Endothelial cell of umbilical vein (primary cell): ENCODE results near the gene NEMF. TPM values are rescaled to one million over a fixed set of nuclear protein-coding genes. Genes with fewer than 3 reads are reported as not detected.

Experiments used
- BruUV-seq: library from RNA; stranded (reverse); fragments of 400-500 nt; replicated peaks from 2 replicates; lab custom pipeline; 2021; lab: Mats Ljungman, UMichigan
- CTCF ChIA-PET: fragments of 300-600, 350-600 bp; sonication (Branson Sonifier 250); formaldehyde crosslinking; loops from one replicate; lab custom pipeline; 2021; ENCODE audit warnings: antibody characterized with exemption, inconsistent platforms; lab: Charles Lee
- POLR2A ChIA-PET: fragments of 300-600, 350-600 bp; sonication (Branson Sonifier 250); formaldehyde crosslinking; loops from one replicate; lab custom pipeline; 2021; ENCODE audit warnings: antibody characterized with exemption, inconsistent platforms; lab: Charles Lee
- DNase-seq: peaks from one replicate; pipeline ENCODE4 v3.0.0-alpha.2; 2011; ENCODE audit warnings: low read depth, low spot score
- FAIRE-seq: peaks from 2 replicates; lab custom pipeline; 2011; peaks lifted over from hg19 to GRCh38; lab: Jason Lieb, UNC
- H2AFZ ChIP-seq: 2 replicates; pipeline ENCODE4 v1.6.0; 2012; ENCODE audit warnings: low read depth, low read length, control low read depth, inconsistent platforms
- H3K27ac ChIP-seq: 2 replicates; pipeline ENCODE4 v1.5.1; 2011; ENCODE audit warnings: low read depth, mild to moderate bottlenecking, control low read depth, low read length, moderate library complexity; ENCODE audit not compliant: insufficient read depth
- H3K27me3 ChIP-seq, 2 experiments: 2 replicates each; pipeline versions ENCODE4 v1.6.0 to v1.6.1; 2011; ENCODE audit warnings: low read length in 2 of 2, mixed read lengths in 1 of 2; ENCODE audit not compliant: control insufficient read depth in 2 of 2, insufficient read depth in 2 of 2
- H3K36me3 ChIP-seq, 2 experiments: 2 replicates in 1 of 2; 3 replicates in 1 of 2; pipeline ENCODE4 v1.5.1; 2011; ENCODE audit warnings: low read length in 2 of 2, mild to moderate bottlenecking in 1 of 2, moderate library complexity in 1 of 2; ENCODE audit not compliant: control insufficient read depth in 2 of 2, insufficient read depth in 2 of 2; ENCODE audit errors: extremely low read depth in 1 of 2
- H3K4me1 ChIP-seq: 3 replicates; pipeline ENCODE4 v1.5.1; 2011; ENCODE audit warnings: mild to moderate bottlenecking, low read length; ENCODE audit not compliant: control insufficient read depth, insufficient read depth; ENCODE audit errors: extremely low read depth
- H3K4me2 ChIP-seq: 2 replicates; pipeline ENCODE4 v1.6.1; 2011; ENCODE audit warnings: low read length, control low read depth, mixed read lengths; ENCODE audit not compliant: insufficient read depth
- H3K4me3 ChIP-seq, 3 experiments: fragments of 200-600 bp in 1 of 3; sonication (generic), shearing (Covaris generic) in 1 of 3; replicated peaks in 1 of 3; 2 replicates each; pipeline ENCODE4 v1.5.1; 2011 to 2016; ENCODE audit warnings: control low read depth in 3 of 3, low read length in 3 of 3, mild to moderate bottlenecking in 2 of 3, inconsistent platforms in 1 of 3, low read depth in 1 of 3, moderate library complexity in 1 of 3; ENCODE audit not compliant: insufficient read depth in 1 of 3
- H3K79me2 ChIP-seq: 2 replicates; pipeline ENCODE4 v1.6.0; 2012; ENCODE audit warnings: low read length, inconsistent platforms; ENCODE audit not compliant: control insufficient read depth, insufficient read depth
- H3K9ac ChIP-seq: replicated peaks from 2 replicates; pipeline ENCODE3; 2011; ENCODE audit warnings: low read length, control low read depth; ENCODE audit not compliant: insufficient read depth; ENCODE audit errors: extremely low read depth
- H3K9me1 ChIP-seq: replicated peaks from 3 replicates; pipeline ENCODE4 v1.6.0; 2011; ENCODE audit warnings: mild to moderate bottlenecking, low read length; ENCODE audit not compliant: control insufficient read depth, insufficient read depth; ENCODE audit errors: extremely low read depth
- H3K9me3 ChIP-seq: replicated peaks from 2 replicates; pipeline ENCODE4 v1.5.1; 2012; ENCODE audit warnings: low read length, inconsistent platforms; ENCODE audit not compliant: control insufficient read depth, insufficient read depth
- H4K20me1 ChIP-seq: replicated peaks from 2 replicates; pipeline ENCODE3; 2011; ENCODE audit warnings: mild to moderate bottlenecking, low read length; ENCODE audit not compliant: control insufficient read depth, insufficient read depth; ENCODE audit errors: extremely low read depth
- EZH2 ChIP-seq: IDR thresholded peaks from 2 replicates; pipeline ENCODE4 v1.6.1; 2012; ENCODE audit warnings: borderline replicate concordance, low read depth, mild to moderate bottlenecking, moderate library complexity, low read length, inconsistent platforms; ENCODE audit not compliant: severe bottlenecking
- FOS ChIP-seq: IDR thresholded peaks from 2 replicates; pipeline ENCODE4 v1.6.1; 2011; ENCODE audit warnings: mild to moderate bottlenecking, low read length, moderate library complexity, borderline replicate concordance; ENCODE audit not compliant: insufficient read depth
- GATA2 ChIP-seq: IDR thresholded peaks from 2 replicates; pipeline ENCODE4 v1.7.0; 2011; ENCODE audit warnings: low read depth, mild to moderate bottlenecking, moderate library complexity, mixed read lengths, low read length; ENCODE audit not compliant: insufficient read length, insufficient read depth
- JUN ChIP-seq: IDR thresholded peaks from 2 replicates; pipeline ENCODE4 v1.6.1; 2011; ENCODE audit warnings: borderline replicate concordance, low read depth; ENCODE audit not compliant: insufficient read length, insufficient read depth
- MYC ChIP-seq: IDR thresholded peaks from one replicate; pipeline ENCODE4 v1.6.1; 2011; ENCODE audit warnings: mild to moderate bottlenecking, low read depth, low read length
- POLR2A ChIP-seq: IDR thresholded peaks from 2 replicates; pipeline ENCODE4 v1.6.1; 2012; ENCODE audit warnings: low read depth, mild to moderate bottlenecking, control low read depth, low read length
- POLR2AphosphoS5 ChIP-seq: IDR thresholded peaks from 2 replicates; pipeline ENCODE4 v1.6.1; 2012; ENCODE audit warnings: low read depth, mild to moderate bottlenecking, control low read depth, low read length, moderate library complexity; ENCODE audit not compliant: insufficient read depth
- dilution Hi-C: fragments of 300-500 bp; cut with MboI; formaldehyde crosslinking; loops from one replicate; pipeline ENCODE4 v1.15.0; 2019; ENCODE audit warnings: low sequenced_read_pairs; ENCODE audit not compliant: extremely low pct_ligation_motif_present
- intact Hi-C: fragments of 100-400 bp; cut with micrococcal nuclease; formaldehyde crosslinking; loops from one replicate; pipeline ENCODE4 v1.10.0; 2022
- polyA plus RNA-seq, 4 experiments: library from polyadenylated mRNA; depleted of rRNA in 3 of 4; stranded (reverse) in 3 of 4; unstranded in 1 of 4; fragments of >200 nt; gene quantifications; 2 replicates each; pipeline versions ENCODE4 v1.2.1 to v1.2.3, GENCODE V29; 2011 to 2012; ENCODE audit warnings: missing spikeins in 1 of 4
- total RNA-seq: library from RNA; stranded (reverse); gene quantifications from 2 replicates; pipeline ENCODE4 v1.2.3, GENCODE V29; 2021
- TF ChIP-seq, protein P1 (sequence below): IDR thresholded peaks from 2 replicates; pipeline ENCODE4 v1.6.1; 2011; ENCODE audit not compliant: insufficient read depth, insufficient read length
- TF ChIP-seq, protein P2 (sequence below), 2 donors: IDR thresholded peaks; 1 replicate in 1 of 2; 2 replicates in 1 of 2; pipeline ENCODE4 v1.5.1; 2011; ENCODE audit warnings: low read length in 2 of 2, mild to moderate bottlenecking in 2 of 2, moderate library complexity in 2 of 2, control low read depth in 1 of 2, inconsistent platforms in 1 of 2, low read depth in 1 of 2; ENCODE audit not compliant: insufficient read depth in 1 of 2; ENCODE audit errors: extremely low read depth in 1 of 2

NEMF gene
- total and polyA plus RNA-seq, 2 donors (not counting 3 experiments of a cell fraction or from before 2014, with no cell fraction given) = 12.2 to 71.4 TPM

DNA sequence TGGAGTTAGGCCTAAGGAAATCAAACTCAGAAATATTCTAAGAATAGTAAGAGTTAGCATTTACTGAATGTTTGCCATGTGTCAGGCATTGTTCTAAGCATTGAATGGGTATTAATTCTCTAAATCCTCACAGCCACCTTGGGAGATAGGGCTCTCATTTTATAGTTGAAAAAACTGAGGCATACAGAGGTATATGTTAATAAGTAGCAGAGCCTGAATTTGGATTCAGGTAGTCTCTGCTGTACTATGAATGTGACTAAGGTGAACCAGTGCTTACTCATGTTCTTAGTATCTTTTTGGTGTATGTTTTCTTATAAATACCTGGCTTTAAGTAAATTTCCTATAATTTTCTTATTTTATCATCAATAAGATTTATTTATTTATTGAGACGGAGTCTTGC lies 48.4 kb upstream of the NEMF start:
- Histone ChIP-seq H3K4me3 (no peak overlapping the region), H3K9me3 (no peaks in the 10 kb centered on the region), H3K9ac (no peak overlapping the region), H3K9me1 (no peaks in the 10 kb centered on the region), H3K27ac (no peak overlapping the region), H3K27me3 (no peaks in the 10 kb centered on the region), H3K4me2 (no peak overlapping the region), H3K79me2 (peaks cover 26% of the 10 kb centered on the region), H3K36me3 (no peaks in the 10 kb centered on the region), H4K20me1 (no peaks in the 10 kb centered on the region), H3K4me1 (peaks cover 27% of the 10 kb centered on the region), H2AFZ (no peak overlapping the region)
- CTCF ChIA-PET = no interaction called here
- FAIRE-seq = no peak
- no TSS peak for BruUV-seq
- DNase-seq = no peak
- POLR2A ChIA-PET = no interaction called here
- intact Hi-C loops = no loop called here
- TF ChIP-seq, protein P1, sequence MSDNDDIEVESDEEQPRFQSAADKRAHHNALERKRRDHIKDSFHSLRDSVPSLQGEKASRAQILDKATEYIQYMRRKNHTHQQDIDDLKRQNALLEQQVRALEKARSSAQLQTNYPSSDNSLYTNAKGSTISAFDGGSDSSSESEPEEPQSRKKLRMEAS = no peak
- TF ChIP-seq POLR2AphosphoS5 (no peak), JUN (no peak), MYC (no peak), GATA2 (no peak), EZH2 (no peak), FOS (no peak), POLR2A (no peak)
- TF ChIP-seq, protein P2, sequence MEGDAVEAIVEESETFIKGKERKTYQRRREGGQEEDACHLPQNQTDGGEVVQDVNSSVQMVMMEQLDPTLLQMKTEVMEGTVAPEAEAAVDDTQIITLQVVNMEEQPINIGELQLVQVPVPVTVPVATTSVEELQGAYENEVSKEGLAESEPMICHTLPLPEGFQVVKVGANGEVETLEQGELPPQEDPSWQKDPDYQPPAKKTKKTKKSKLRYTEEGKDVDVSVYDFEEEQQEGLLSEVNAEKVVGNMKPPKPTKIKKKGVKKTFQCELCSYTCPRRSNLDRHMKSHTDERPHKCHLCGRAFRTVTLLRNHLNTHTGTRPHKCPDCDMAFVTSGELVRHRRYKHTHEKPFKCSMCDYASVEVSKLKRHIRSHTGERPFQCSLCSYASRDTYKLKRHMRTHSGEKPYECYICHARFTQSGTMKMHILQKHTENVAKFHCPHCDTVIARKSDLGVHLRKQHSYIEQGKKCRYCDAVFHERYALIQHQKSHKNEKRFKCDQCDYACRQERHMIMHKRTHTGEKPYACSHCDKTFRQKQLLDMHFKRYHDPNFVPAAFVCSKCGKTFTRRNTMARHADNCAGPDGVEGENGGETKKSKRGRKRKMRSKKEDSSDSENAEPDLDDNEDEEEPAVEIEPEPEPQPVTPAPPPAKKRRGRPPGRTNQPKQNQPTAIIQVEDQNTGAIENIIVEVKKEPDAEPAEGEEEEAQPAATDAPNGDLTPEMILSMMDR (IDR thresholded peaks at IDR 0.05; ENCODE audit: extremely low read depth in 1 of 2, insufficient read depth in 1 of 2, low read depth in 1 of 2, low read length in 2 of 2) = no peak
- dilution Hi-C loops = no loop called here
